DMS79 (cell line): Measurements from ENCODE around the gene ATE1.
A peak's percentile ranks its signal among the peaks of the same experiment; 100 is the strongest.
"Not testable (repeated sequence)": the region's sequence is repeated elsewhere in the genome, so short reads cannot be mapped to it uniquely, and the experiment has no call there.

Source experiments
- DNase-seq: peaks from one replicate; lab custom pipeline; 2025; lab: John Stamatoyannopoulos, UW

Gene ATE1

GRCh38 chr10:121927841-121928527, at the start of gene ATE1:
ATE1 (minus strand) TSS chr10:121928031; CDS start chr10:121927949, 82 bp downstream.
- peak; percentile 71 for DNase-seq

- no peak for DNase-seq
Measured at GRCh38 chr10:121976607-121977006, 48.8 kb upstream of the ATE1 start.

- peak; percentile 2 for DNase-seq
Measured at GRCh38 chr10:121975295-121976086, 47.7 kb upstream of the ATE1 start.

GRCh38 chr10:121974535-121975294, 46.9 kb upstream of the ATE1 start, which contains the start of gene NSMCE4A:
NSMCE4A (minus strand) TSS chr10:121975217; CDS start chr10:121975165, 52 bp downstream.
- DNase-seq = peak; percentile 2

GRCh38 chr10:121974019-121974534, 46.2 kb upstream of the ATE1 start:
- DNase-seq = no peak

- DNase-seq = not testable (repeated sequence)
Measured at GRCh38 chr10:121969086-121969485, 41.3 kb upstream of the ATE1 start.

GRCh38 chr10:121965996-121966395, 38.2 kb upstream of the ATE1 start:
- DNase-seq = no peak

- DNase-seq = no peak
Measured at GRCh38 chr10:121961456-121961855, 33.6 kb upstream of the ATE1 start.

- DNase-seq = no peak
Measured at GRCh38 chr10:121959671-121960070, 31.8 kb upstream of the ATE1 start.

GRCh38 chr10:121956111-121957061, 28.6 kb upstream of the ATE1 start:
- no peak for DNase-seq

GRCh38 chr10:121952226-121952625, 24.4 kb upstream of the ATE1 start:
- DNase-seq = no peak

GRCh38 chr10:121949451-121949850, 21.6 kb upstream of the ATE1 start:
- DNase-seq = no peak

- DNase-seq = no peak
Measured at GRCh38 chr10:121949049-121949448, 21.2 kb upstream of the ATE1 start.

- no peak for DNase-seq
Measured at GRCh38 chr10:121947343-121948330, 19.8 kb upstream of the ATE1 start.

GRCh38 chr10:121942749-121943416, 15.1 kb upstream of the ATE1 start:
- DNase-seq = no peak

- no peak for DNase-seq
Measured at GRCh38 chr10:121941532-121941931, 13.7 kb upstream of the ATE1 start.

- no peak for DNase-seq
Measured at GRCh38 chr10:121936295-121936694, 8.5 kb upstream of the ATE1 start.

GRCh38 chr10:121935702-121936101, 7.9 kb upstream of the ATE1 start:
- no peak for DNase-seq
